Activated naive CD8-positive, alpha-beta T cell treated with anti-CD3 and anti-CD28 coated beads, Interleukin-2, amount 50 U/mL, for 24 hours (primary cell): Measurements from ENCODE around the gene REEP5.
"Not testable (repeated sequence)": the region's sequence is repeated elsewhere in the genome, so short reads cannot be mapped to it uniquely, and the experiment has no call there.

Experiments used
- ATAC-seq: fragments of 150-1000 bp; cut with Tn5 transposase; one replicate; pipeline ENCODE4 v1.10.0; 2021
- DNase-seq: peaks from one replicate; pipeline ENCODE4 v3.0.0; 2021
- H3K27ac Mint-ChIP-seq: one replicate; pipeline ENCODE4 v1.8.0; 2021; ENCODE audit warnings: mild to moderate bottlenecking, mixed read lengths
- H3K27me3 Mint-ChIP-seq: one replicate; pipeline ENCODE4 v1.8.0; 2021; ENCODE audit warnings: mixed read lengths
- H3K36me3 Mint-ChIP-seq: one replicate; pipeline ENCODE4 v1.8.0; 2021; ENCODE audit warnings: low read depth, mixed read lengths
- H3K4me1 Mint-ChIP-seq: one replicate; pipeline ENCODE4 v1.8.0; 2021; ENCODE audit warnings: mixed read lengths
- H3K4me3 Mint-ChIP-seq: one replicate; pipeline ENCODE4 v1.8.0; 2021; ENCODE audit warnings: mild to moderate bottlenecking, moderate library complexity, mixed read lengths
- H3K9me3 Mint-ChIP-seq: one replicate; pipeline ENCODE4 v1.8.0; 2021; ENCODE audit warnings: mixed read lengths

Gene REEP5

GRCh38 chr5:112921833-112922817, at the start of gene REEP5:
Gene REEP5 (minus strand): TSS chr5:112922227. CDS start chr5:112922190, 37 bp downstream.
- H3K4me3 Mint-ChIP-seq, result peak within 1 kb of the TSS; percentile 97
- H3K36me3 Mint-ChIP-seq, result peaks cover 20% of the 10 kb centered on the region
- peak within 1 kb of the TSS; percentile 99 for H3K27ac Mint-ChIP-seq
- ATAC-seq, result peak; percentile 89
- H3K27me3 Mint-ChIP-seq, result no peaks in the 10 kb centered on the region
- peak; percentile 86 for DNase-seq
- H3K4me1 Mint-ChIP-seq, result peaks cover 61% of the 10 kb centered on the region
- no peaks in the 10 kb centered on the region for H3K9me3 Mint-ChIP-seq

GRCh38 chr5:112971276-112971675, 49.2 kb upstream of the REEP5 start:
- no peak overlapping the region for H3K4me3 Mint-ChIP-seq

GRCh38 chr5:112968411-112969106, 46.5 kb upstream of the REEP5 start:
- no peak for DNase-seq
- no peaks in the 10 kb centered on the region for H3K9me3 Mint-ChIP-seq
- H3K27me3 Mint-ChIP-seq, result no peaks in the 10 kb centered on the region
- no peak overlapping the region for H3K4me3 Mint-ChIP-seq
- ATAC-seq, result no peak
- H3K27ac Mint-ChIP-seq, result no peak overlapping the region
- H3K36me3 Mint-ChIP-seq, result no peaks in the 10 kb centered on the region
- peaks cover 20% of the 10 kb centered on the region for H3K4me1 Mint-ChIP-seq

More at GRCh38 chr5:112971276-112971675, 49.2 kb upstream of the REEP5 start:
- Mint-ChIP-seq H3K36me3 (no peaks in the 10 kb centered on the region), H3K27ac (no peak overlapping the region), H3K27me3 (no peaks in the 10 kb centered on the region), H3K4me1 (peaks cover 14% of the 10 kb centered on the region), H3K9me3 (no peaks in the 10 kb centered on the region)
- no peak for ATAC-seq
- DNase-seq, result no peak

DNA sequence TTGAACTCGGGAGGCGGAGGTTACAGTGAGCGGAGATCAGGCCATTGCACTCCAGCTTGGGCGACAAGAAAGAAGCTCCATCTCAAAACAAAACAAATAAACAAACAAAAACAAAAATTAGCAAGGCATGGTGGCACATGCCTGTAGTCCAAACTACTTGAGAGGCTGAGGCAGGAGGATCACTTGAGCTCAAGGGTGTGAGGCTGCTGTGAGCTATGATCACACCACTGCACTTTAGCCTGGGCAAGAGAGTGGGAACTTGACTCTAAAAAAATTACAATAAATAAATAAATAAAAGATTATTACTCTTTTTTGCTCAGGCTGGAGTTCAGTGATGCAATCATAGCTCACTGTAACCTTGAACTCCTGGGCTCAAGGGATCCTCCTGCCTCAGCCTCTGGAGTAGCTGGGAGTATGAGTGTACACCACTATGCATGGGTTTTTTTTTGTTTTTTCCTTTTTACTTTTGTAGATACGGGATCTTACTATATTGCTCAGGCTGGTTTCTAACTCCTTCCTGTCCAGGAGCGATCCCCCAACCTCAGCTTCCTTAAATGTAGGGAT, 45.6 kb upstream of the REEP5 start:
- ATAC-seq, result no peak
- DNase-seq, result no peak
- H3K9me3 Mint-ChIP-seq, result no peaks in the 10 kb centered on the region
- H3K36me3 Mint-ChIP-seq, result no peaks in the 10 kb centered on the region
- H3K27me3 Mint-ChIP-seq, result no peaks in the 10 kb centered on the region
- H3K4me3 Mint-ChIP-seq, result no peak overlapping the region
- no peak overlapping the region for H3K27ac Mint-ChIP-seq
- H3K4me1 Mint-ChIP-seq, result peaks cover 29% of the 10 kb centered on the region

DNA sequence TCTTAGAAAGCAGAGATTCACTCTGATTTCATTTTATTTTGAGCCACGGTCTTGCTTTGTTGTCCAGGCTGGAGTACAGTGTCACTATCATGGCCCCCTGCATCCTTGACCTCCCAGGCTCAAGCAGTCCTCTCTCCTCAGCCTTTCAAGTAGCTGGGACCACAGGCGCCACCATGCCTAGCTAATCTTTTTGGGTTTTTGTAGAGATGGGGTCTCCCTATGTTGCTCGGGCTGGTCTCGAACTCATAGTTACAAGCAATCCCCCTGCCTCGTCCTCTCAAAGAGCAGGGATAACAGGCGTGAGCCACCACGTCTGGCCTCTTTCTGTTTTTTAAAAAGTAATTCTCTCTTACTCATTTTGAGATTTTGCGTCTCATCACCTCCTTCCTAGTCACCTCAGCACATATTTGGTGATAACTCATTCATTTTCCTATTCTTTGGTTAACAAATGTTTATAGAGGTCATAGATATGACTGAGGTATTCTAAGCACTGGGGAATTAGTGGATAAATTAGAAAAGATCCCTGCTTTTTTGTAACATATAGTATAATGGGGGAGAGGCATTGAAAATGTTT, 43.8 kb upstream of the REEP5 start:
- Mint-ChIP-seq H3K9me3 (no peaks in the 10 kb centered on the region), H3K36me3 (no peaks in the 10 kb centered on the region), H3K27ac (peak overlapping the region; percentile 54), H3K4me1 (peaks cover 29% of the 10 kb centered on the region), H3K4me3 (no peak overlapping the region), H3K27me3 (no peaks in the 10 kb centered on the region)
- peak; percentile 17 for ATAC-seq
- no peak for DNase-seq

DNA sequence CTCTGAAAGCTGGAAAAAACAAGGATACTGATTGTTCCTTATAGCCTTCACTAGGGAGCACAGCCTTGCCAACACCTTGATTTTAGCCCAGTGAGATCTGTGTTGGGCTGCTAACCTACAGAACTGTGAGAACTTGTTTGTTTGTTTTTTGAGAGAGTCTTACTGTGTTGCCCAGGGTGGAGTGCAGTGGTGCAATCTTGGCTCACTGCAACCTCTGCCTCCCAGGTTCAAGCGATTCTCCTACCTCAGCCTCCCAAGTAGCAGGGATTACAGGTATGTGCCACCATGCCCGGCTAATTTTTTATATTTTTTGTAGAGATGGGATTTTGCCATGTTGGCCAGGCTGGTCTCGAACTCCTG, 41.3 kb upstream of the REEP5 start:
- Mint-ChIP-seq H3K4me1 (peaks cover 40% of the 10 kb centered on the region), H3K4me3 (peak overlapping the region; percentile 21)
- not testable (repeated sequence) for H3K36me3 Mint-ChIP-seq, H3K27me3 Mint-ChIP-seq, H3K9me3 Mint-ChIP-seq, DNase-seq, ATAC-seq, H3K27ac Mint-ChIP-seq

DNA sequence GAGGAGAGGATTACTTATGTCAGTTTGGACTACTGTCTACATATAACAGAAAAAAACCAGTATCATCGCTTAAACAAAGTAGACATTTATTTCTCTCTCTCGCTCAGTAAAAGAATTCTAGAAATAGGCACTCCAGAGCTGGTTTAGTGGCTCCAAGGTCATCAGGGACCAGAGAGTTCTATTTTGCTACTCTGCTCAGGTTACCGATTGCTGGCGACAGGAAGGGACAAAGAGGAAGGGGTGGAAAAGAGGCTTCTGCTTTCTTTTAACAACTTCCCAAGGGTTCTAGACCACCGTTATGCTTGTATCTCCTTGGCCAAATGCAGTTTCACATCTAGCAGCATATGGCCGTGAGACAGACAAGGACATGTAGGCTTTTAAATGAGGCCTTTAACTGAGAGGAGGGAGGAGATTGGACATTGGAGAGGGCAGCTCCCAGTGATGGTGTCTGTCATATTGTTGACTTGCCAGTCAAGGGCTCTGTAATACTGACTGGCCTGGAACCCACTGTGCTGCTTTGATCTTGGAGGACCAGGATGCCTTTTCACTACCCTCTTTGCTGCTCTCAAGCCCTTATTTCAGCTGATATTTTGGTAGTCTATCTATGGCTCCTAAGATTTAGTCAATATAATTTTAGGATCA, 39.0 kb upstream of the REEP5 start:
- ATAC-seq, result no peak
- Mint-ChIP-seq H3K27me3 (no peaks in the 10 kb centered on the region), H3K4me1 (peaks cover 41% of the 10 kb centered on the region), H3K9me3 (no peaks in the 10 kb centered on the region), H3K27ac (no peak overlapping the region), H3K4me3 (no peak overlapping the region), H3K36me3 (no peaks in the 10 kb centered on the region)
- DNase-seq, result no peak

- no peak overlapping the region for H3K4me3 Mint-ChIP-seq
- no peak for ATAC-seq
- DNase-seq, result no peak
- H3K27me3 Mint-ChIP-seq, result no peaks in the 10 kb centered on the region
- no peaks in the 10 kb centered on the region for H3K9me3 Mint-ChIP-seq
- no peak overlapping the region for H3K27ac Mint-ChIP-seq
- peaks cover 36% of the 10 kb centered on the region for H3K4me1 Mint-ChIP-seq
- no peaks in the 10 kb centered on the region for H3K36me3 Mint-ChIP-seq
Measured at GRCh38 chr5:112960315-112960714, 38.3 kb upstream of the REEP5 start.

GRCh38 chr5:112959872-112960271, 37.8 kb upstream of the REEP5 start:
- ATAC-seq, H3K27ac Mint-ChIP-seq, DNase-seq, H3K9me3 Mint-ChIP-seq, H3K36me3 Mint-ChIP-seq, H3K4me3 Mint-ChIP-seq, H3K27me3 Mint-ChIP-seq: not testable (repeated sequence)
- peaks cover 34% of the 10 kb centered on the region for H3K4me1 Mint-ChIP-seq

DNA sequence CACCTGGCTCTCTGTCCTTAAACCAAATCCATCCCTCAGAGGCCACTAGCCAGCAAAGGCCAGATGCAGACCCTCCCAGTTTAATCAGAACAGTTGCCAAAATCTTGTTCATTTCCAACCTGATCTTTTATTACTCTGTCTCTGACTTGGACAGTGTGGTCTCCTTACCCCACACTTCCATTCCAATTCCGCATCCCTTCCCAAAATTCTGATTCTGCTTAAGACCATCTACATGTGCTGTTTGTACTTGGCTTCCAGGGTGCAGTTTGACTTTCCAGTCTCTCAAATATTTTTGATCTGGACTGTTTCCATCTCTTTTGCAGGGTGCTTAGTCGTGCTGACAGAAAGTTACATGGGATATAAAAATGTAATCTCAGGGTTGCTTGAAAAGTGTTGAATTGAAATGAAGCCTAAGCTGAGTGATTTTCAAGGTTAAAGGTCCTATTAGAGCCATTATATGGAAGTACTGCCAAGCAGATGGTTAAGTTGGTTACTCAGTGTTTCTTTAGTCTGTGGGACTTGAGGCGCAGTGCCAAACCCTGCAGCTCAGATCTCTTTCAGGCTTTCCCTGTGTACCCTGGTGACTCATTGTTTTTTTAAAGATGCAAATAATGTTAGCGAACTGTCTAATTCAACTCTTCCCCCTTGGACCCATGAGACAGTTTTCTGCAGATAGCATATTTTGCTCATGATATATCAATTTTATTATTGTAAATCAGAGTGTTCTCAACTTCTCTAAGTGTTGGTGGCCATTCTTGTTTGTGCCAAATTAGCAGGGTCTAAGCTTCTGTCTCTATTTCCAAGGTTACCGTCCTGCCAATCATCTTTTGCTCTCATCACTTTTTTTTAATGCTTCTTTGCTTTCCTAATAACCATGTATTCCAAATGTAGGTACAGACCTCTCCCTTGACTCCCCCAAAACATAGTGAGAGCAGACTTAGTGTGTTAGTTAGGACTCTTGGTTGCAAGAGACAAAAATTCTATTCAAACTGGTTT, 36.4 kb upstream of the REEP5 start:
- H3K4me3 Mint-ChIP-seq, result no peak overlapping the region
- H3K9me3 Mint-ChIP-seq, result no peaks in the 10 kb centered on the region
- H3K4me1 Mint-ChIP-seq, result peaks cover 24% of the 10 kb centered on the region
- DNase-seq (no peak), ATAC-seq (peak; percentile 87)
- no peak overlapping the region for H3K27ac Mint-ChIP-seq
- no peaks in the 10 kb centered on the region for H3K27me3 Mint-ChIP-seq
- no peaks in the 10 kb centered on the region for H3K36me3 Mint-ChIP-seq

GRCh38 chr5:112957036-112957808, 35.2 kb upstream of the REEP5 start:
- no peak overlapping the region for H3K27ac Mint-ChIP-seq
- ATAC-seq, result no peak
- H3K4me1 Mint-ChIP-seq, result peaks cover 17% of the 10 kb centered on the region
- H3K4me3 Mint-ChIP-seq, result no peak overlapping the region
- H3K36me3 Mint-ChIP-seq, result no peaks in the 10 kb centered on the region
- H3K9me3 Mint-ChIP-seq, result no peaks in the 10 kb centered on the region
- H3K27me3 Mint-ChIP-seq, result no peaks in the 10 kb centered on the region
- DNase-seq, result no peak

GRCh38 chr5:112956606-112957005, 34.6 kb upstream of the REEP5 start:
- no peak for ATAC-seq
- no peak overlapping the region for H3K27ac Mint-ChIP-seq
- H3K9me3 Mint-ChIP-seq, result no peaks in the 10 kb centered on the region
- H3K36me3 Mint-ChIP-seq, result no peaks in the 10 kb centered on the region
- peaks cover 17% of the 10 kb centered on the region for H3K4me1 Mint-ChIP-seq
- no peak for DNase-seq
- H3K27me3 Mint-ChIP-seq, result no peaks in the 10 kb centered on the region
- H3K4me3 Mint-ChIP-seq, result no peak overlapping the region
